DMS153 (cell line): ENCODE data around the gene HSD17B14.
"Not testable (repeated sequence)": the region's sequence is repeated elsewhere in the genome, so short reads cannot be mapped to it uniquely, and the experiment has no call there.

Source experiments
- DNase-seq: peaks from one replicate; lab custom pipeline; 2025; lab: John Stamatoyannopoulos, UW

Gene HSD17B14

GRCh38 chr19:48867123-48867745, 30.9 kb upstream of the HSD17B14 start:
- no peak for DNase-seq

GRCh38 chr19:48866692-48867091, 30.4 kb upstream of the HSD17B14 start:
- DNase-seq, result no peak

- no peak for DNase-seq
These were observed 26.5 kb upstream of the HSD17B14 start for GRCh38 chr19:48862827-48863226.

GRCh38 chr19:48861313-48861712, 25.0 kb upstream of the HSD17B14 start:
- DNase-seq, result no peak

- DNase-seq, result no peak
These were observed 23.7 kb upstream of the HSD17B14 start for GRCh38 chr19:48859711-48860572.

- DNase-seq, result no peak
These were observed 22.9 kb upstream of the HSD17B14 start for GRCh38 chr19:48858984-48859710.

GRCh38 chr19:48856921-48857320, 20.6 kb upstream of the HSD17B14 start:
- no peak for DNase-seq

GRCh38 chr19:48854103-48854502, 17.8 kb upstream of the HSD17B14 start:
- no peak for DNase-seq

GRCh38 chr19:48853483-48853882, 17.2 kb upstream of the HSD17B14 start:
- DNase-seq, result no peak

GRCh38 chr19:48852292-48852691, 16.0 kb upstream of the HSD17B14 start:
- no peak for DNase-seq

GRCh38 chr19:48846659-48847058, 10.4 kb upstream of the HSD17B14 start:
- DNase-seq, result not testable (repeated sequence)

- DNase-seq, result no peak
These were observed 9.1 kb upstream of the HSD17B14 start for GRCh38 chr19:48845384-48845783.

- DNase-seq, result no peak
These were observed 8.2 kb upstream of the HSD17B14 start for GRCh38 chr19:48844472-48844871.

- peak; percentile 15 for DNase-seq
These were observed 6.5 kb upstream of the HSD17B14 start for GRCh38 chr19:48842789-48843162.

GRCh38 chr19:48841571-48841970, 5.3 kb upstream of the HSD17B14 start:
- no peak for DNase-seq

GRCh38 chr19:48841047-48841446, 4.8 kb upstream of the HSD17B14 start:
- no peak for DNase-seq

GRCh38 chr19:48837687-48838086, 1.4 kb upstream of the HSD17B14 start:
- DNase-seq, result no peak

- peak; percentile 49 for DNase-seq
These were observed 797 bp upstream of the HSD17B14 start for GRCh38 chr19:48837051-48837524.

- DNase-seq, result peak; percentile 85
These were observed 580 bp downstream of the HSD17B14 start for GRCh38 chr19:48835734-48836088.

- DNase-seq, result no peak
These were observed 2.3 kb downstream of the HSD17B14 start for GRCh38 chr19:48833977-48834376.

GRCh38 chr19:48833049-48833448, 3.2 kb downstream of the HSD17B14 start:
- DNase-seq, result no peak

- DNase-seq, result no peak
These were observed 5.3 kb downstream of the HSD17B14 start for GRCh38 chr19:48830965-48831364.

GRCh38 chr19:48830088-48830487, 6.2 kb downstream of the HSD17B14 start:
- DNase-seq, result no peak
